ENCODE data around the gene ANKMY1.
"Not testable (repeated sequence)": the region's sequence is repeated elsewhere in the genome, so short reads cannot be mapped to it uniquely, and the experiment has no call there.

Gene ANKMY1

GRCh38 chr2:240498171-240498957 lies 59.4 kb downstream of the ANKMY1 start:
- Histone ChIP-seq H3K36me3 (ENCODE audit: insufficient read depth, low read depth, low read length) (no peaks in the 10 kb centered on the region), H3K4me3 (ENCODE audit: low read length) (no peak overlapping the region), H3K4me1 (ENCODE audit: insufficient read depth, low read length) (no peaks in the 10 kb centered on the region), H3K9ac (ENCODE audit: low read depth, low read length) (no peak overlapping the region), H3K9me3 (ENCODE audit: insufficient read depth, low read depth, low read length) (no peaks in the 10 kb centered on the region), H3K27ac (ENCODE audit: low read length) (no peak overlapping the region), H3K27me3 (ENCODE audit: insufficient read depth, low read length) (no peaks in the 10 kb centered on the region)

DNA sequence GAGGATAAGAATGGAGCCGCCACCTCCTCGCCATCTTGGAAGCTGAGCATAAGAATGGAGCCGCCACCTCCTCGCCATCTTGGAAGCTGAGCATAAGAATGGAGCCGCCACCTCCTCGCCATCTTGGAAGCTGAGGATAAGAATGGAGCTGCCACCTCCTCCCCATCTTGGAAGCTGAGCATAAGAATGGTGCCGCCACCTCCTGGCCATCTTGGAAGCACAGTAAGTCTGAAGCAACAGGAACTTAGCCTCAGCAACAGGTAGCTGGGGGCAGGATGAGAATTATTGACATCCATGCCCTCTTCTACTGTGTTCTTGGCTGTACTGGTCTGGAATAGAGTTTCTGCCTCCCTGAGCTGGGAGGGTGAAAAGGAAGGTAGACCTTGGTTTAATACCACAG lies 60.7 kb downstream of the ANKMY1 start:
- H3K27me3 ChIP-seq (ENCODE audit: insufficient read depth, low read length); H3K4me1 ChIP-seq (ENCODE audit: insufficient read depth, low read length); H3K9me3 ChIP-seq (ENCODE audit: insufficient read depth, low read depth, low read length); H3K27ac ChIP-seq (ENCODE audit: low read length); H3K4me3 ChIP-seq (ENCODE audit: low read length); H3K36me3 ChIP-seq (ENCODE audit: insufficient read depth, low read depth, low read length); H3K9ac ChIP-seq (ENCODE audit: low read depth, low read length): not testable (repeated sequence)

- H3K9ac ChIP-seq (ENCODE audit: low read depth, low read length); H3K27me3 ChIP-seq (ENCODE audit: insufficient read depth, low read length); H3K27ac ChIP-seq (ENCODE audit: low read length); H3K36me3 ChIP-seq (ENCODE audit: insufficient read depth, low read depth, low read length); H3K4me1 ChIP-seq (ENCODE audit: insufficient read depth, low read length); H3K4me3 ChIP-seq (ENCODE audit: low read length): not testable (repeated sequence)
- H3K9me3 ChIP-seq (ENCODE audit: insufficient read depth, low read depth, low read length): peaks cover 18% of the 10 kb centered on the region; the same call in 1 of the 2 replicates
Measured at GRCh38 chr2:240494942-240495341, 62.8 kb downstream of the ANKMY1 start.

- Histone ChIP-seq H3K9me3 (ENCODE audit: insufficient read depth, low read depth, low read length) (peaks cover 23% of the 10 kb centered on the region; the same call in 1 of the 2 replicates), H3K27me3 (ENCODE audit: insufficient read depth, low read length) (no peaks in the 10 kb centered on the region), H3K27ac (ENCODE audit: low read length) (no peak overlapping the region), H3K36me3 (ENCODE audit: insufficient read depth, low read depth, low read length) (no peaks in the 10 kb centered on the region), H3K9ac (ENCODE audit: low read depth, low read length) (no peak overlapping the region), H3K4me3 (ENCODE audit: low read length) (no peak overlapping the region), H3K4me1 (ENCODE audit: insufficient read depth, low read length) (no peaks in the 10 kb centered on the region)
Measured at GRCh38 chr2:240494194-240494793, 63.5 kb downstream of the ANKMY1 start.

DNA sequence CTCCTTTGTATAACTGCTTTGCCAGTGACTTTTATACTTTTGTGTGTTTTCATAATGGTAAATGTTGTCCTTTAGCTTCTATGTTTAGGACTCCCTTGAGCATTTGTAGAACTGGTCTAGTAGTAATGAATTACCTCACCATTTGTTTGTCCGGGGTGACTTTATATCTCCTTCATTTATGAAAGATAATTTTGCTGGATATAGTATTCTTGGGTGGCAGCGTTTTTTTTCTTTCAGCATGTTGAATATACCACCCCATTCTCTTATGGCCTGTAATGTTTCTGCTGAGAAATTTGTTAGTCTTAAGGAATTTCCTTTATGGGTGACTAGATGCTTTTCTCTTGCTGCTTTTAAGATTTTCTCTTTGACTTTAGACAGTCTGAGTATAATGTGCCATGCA lies 66.3 kb downstream of the ANKMY1 start:
- Histone ChIP-seq H3K9me3 (ENCODE audit: insufficient read depth, low read depth, low read length) (peaks cover 42% of the 10 kb centered on the region), H3K27me3 (ENCODE audit: insufficient read depth, low read length) (no peaks in the 10 kb centered on the region)

DNA sequence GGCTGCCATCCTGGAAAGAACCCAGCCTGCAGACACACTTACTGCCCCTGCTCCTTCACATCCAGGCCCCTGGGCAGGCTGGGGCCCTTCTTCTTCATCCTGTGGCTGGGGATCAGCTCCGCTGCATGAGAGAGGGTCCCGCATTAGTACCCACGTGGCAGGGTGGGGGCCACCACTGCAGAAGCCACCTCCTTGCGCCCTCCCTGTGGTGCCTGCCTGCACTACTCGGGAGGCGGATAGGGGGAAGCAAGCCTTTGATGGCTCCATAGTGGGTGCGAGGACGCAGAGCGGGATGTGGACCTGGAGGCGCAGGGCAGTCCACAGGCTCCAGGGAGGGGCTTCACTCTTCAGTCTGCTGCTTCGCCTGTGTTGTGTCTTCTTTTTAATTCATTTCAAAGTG lies 75.6 kb downstream of the ANKMY1 start:
- peaks cover 3% of the 10 kb centered on the region for H3K9me3 ChIP-seq (ENCODE audit: insufficient read depth, low read depth, low read length)
- no peaks in the 10 kb centered on the region for H3K4me1 ChIP-seq (ENCODE audit: insufficient read depth, low read length)
- H3K4me3 ChIP-seq (ENCODE audit: low read length): no peak overlapping the region
- H3K27ac ChIP-seq (ENCODE audit: low read length): no peak overlapping the region
- no peak overlapping the region for H3K9ac ChIP-seq (ENCODE audit: low read depth, low read length)
- H3K27me3 ChIP-seq (ENCODE audit: insufficient read depth, low read length): 0 out of 2 replicates have a peak, but pooled peaks cover 5% of the 10 kb centered on the region
- H3K36me3 ChIP-seq (ENCODE audit: insufficient read depth, low read depth, low read length): no peaks in the 10 kb centered on the region

More for the DNA sequence above, 66.3 kb downstream of the ANKMY1 start:
- no peak overlapping the region for H3K27ac ChIP-seq (ENCODE audit: low read length)
- no peak overlapping the region for H3K9ac ChIP-seq (ENCODE audit: low read depth, low read length)
- H3K4me1 ChIP-seq (ENCODE audit: insufficient read depth, low read length): no peaks in the 10 kb centered on the region
- no peak overlapping the region for H3K4me3 ChIP-seq (ENCODE audit: low read length)
- H3K36me3 ChIP-seq (ENCODE audit: insufficient read depth, low read depth, low read length): no peaks in the 10 kb centered on the region

DNA sequence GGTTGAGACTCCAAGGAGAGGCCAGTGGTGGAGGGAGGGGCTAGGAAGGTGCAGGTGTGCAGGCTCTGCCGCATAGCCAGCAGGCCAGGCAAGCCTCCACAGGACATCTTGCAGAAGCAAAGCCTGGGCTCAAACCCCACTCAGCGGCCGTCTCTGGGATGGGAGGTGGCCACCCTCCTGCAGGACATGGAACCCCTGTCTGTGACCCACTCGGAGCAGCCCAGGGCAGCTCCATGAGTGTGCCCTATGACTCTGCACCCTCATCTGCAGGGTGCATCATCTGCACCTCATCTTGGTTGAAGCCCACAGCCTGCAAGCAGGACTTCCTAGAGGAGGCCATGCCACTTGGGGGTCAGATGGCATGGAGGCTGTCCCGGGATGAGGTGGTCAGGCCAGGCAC lies 76.1 kb downstream of the ANKMY1 start:
- Histone ChIP-seq H3K4me3 (ENCODE audit: low read length) (no peak overlapping the region), H3K4me1 (ENCODE audit: insufficient read depth, low read length) (no peaks in the 10 kb centered on the region), H3K36me3 (ENCODE audit: insufficient read depth, low read depth, low read length) (no peaks in the 10 kb centered on the region), H3K27ac (ENCODE audit: low read length) (no peak overlapping the region), H3K9me3 (ENCODE audit: insufficient read depth, low read depth, low read length) (no peaks in the 10 kb centered on the region), H3K27me3 (ENCODE audit: insufficient read depth, low read length) (0 out of 2 replicates have a peak, but pooled peaks cover 5% of the 10 kb centered on the region), H3K9ac (ENCODE audit: low read depth, low read length) (no peak overlapping the region)

GRCh38 chr2:240480834-240481623 lies 76.8 kb downstream of the ANKMY1 start:
- no peak overlapping the region for H3K9ac ChIP-seq (ENCODE audit: low read depth, low read length)
- no peaks in the 10 kb centered on the region for H3K4me1 ChIP-seq (ENCODE audit: insufficient read depth, low read length)
- no peak overlapping the region for H3K27ac ChIP-seq (ENCODE audit: low read length)
- 0 out of 2 replicates have a peak, but pooled peaks cover 5% of the 10 kb centered on the region for H3K27me3 ChIP-seq (ENCODE audit: insufficient read depth, low read length)
- no peaks in the 10 kb centered on the region for H3K9me3 ChIP-seq (ENCODE audit: insufficient read depth, low read depth, low read length)
- no peaks in the 10 kb centered on the region for H3K36me3 ChIP-seq (ENCODE audit: insufficient read depth, low read depth, low read length)
- no peak overlapping the region for H3K4me3 ChIP-seq (ENCODE audit: low read length)

- 0 out of 2 replicates have a peak, but pooled peaks cover 5% of the 10 kb centered on the region for H3K27me3 ChIP-seq (ENCODE audit: insufficient read depth, low read length)
- H3K4me1 ChIP-seq (ENCODE audit: insufficient read depth, low read length): no peaks in the 10 kb centered on the region
- H3K9ac ChIP-seq (ENCODE audit: low read depth, low read length): no peak overlapping the region
- no peak overlapping the region for H3K4me3 ChIP-seq (ENCODE audit: low read length)
- H3K27ac ChIP-seq (ENCODE audit: low read length): no peak overlapping the region
- peaks cover 3% of the 10 kb centered on the region; the same call in 1 of the 2 replicates for H3K9me3 ChIP-seq (ENCODE audit: insufficient read depth, low read depth, low read length)
- H3K36me3 ChIP-seq (ENCODE audit: insufficient read depth, low read depth, low read length): no peaks in the 10 kb centered on the region
Measured at GRCh38 chr2:240479111-240479501, 78.7 kb downstream of the ANKMY1 start.

DNA sequence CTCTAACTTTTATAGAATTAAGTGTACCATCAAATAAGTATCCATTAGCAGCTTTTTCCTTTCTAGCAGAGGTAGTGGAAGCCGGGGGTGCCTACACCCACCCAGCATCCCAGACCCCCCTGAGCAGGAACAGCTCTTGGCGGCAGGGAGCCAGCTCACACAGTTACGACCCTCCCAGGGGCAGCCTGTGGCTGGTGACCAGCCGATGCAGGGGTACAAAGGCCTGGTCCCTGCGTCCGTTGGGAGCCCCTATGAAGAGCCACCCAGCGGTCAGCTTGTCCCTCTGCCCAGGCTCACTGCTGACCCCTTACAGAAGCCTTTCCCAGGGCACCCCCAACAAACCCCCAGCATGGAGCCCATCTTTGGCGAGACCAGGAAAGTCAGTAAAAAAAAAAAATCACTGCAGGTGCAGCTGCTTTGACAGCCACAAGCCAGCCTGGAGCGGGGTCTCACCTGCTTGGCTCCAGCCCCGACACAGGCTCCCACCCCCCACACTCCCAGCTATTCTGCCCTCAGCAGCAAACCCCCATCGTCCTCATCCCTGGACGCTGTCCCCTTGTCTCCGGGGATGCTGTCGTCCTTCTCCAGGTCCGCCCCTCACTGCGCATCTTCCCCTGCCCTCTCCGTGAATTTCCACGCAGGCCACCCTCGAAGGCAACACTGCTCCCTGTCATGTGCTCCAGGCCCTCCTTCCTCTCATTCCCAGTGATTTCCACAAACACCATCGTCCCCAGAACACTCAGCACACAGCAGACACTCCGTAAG lies 79.3 kb downstream of the ANKMY1 start:
- Histone ChIP-seq H3K4me1 (ENCODE audit: insufficient read depth, low read length) (no peaks in the 10 kb centered on the region), H3K9me3 (ENCODE audit: insufficient read depth, low read depth, low read length) (peaks cover 3% of the 10 kb centered on the region; the same call in 1 of the 2 replicates), H3K27ac (ENCODE audit: low read length) (no peak overlapping the region), H3K36me3 (ENCODE audit: insufficient read depth, low read depth, low read length) (no peaks in the 10 kb centered on the region), H3K9ac (ENCODE audit: low read depth, low read length) (no peak overlapping the region), H3K4me3 (ENCODE audit: low read length) (no peak overlapping the region), H3K27me3 (ENCODE audit: insufficient read depth, low read length) (0 out of 2 replicates have a peak, but pooled peaks cover 5% of the 10 kb centered on the region)

GRCh38 chr2:240477916-240478315 lies 79.9 kb downstream of the ANKMY1 start:
- Histone ChIP-seq H3K4me1 (ENCODE audit: insufficient read depth, low read length) (no peaks in the 10 kb centered on the region), H3K9me3 (ENCODE audit: insufficient read depth, low read depth, low read length) (peaks cover 3% of the 10 kb centered on the region; the same call in 1 of the 2 replicates), H3K27me3 (ENCODE audit: insufficient read depth, low read length) (0 out of 2 replicates have a peak, but pooled peaks cover 5% of the 10 kb centered on the region), H3K36me3 (ENCODE audit: insufficient read depth, low read depth, low read length) (no peaks in the 10 kb centered on the region), H3K27ac (ENCODE audit: low read length) (no peak overlapping the region), H3K4me3 (ENCODE audit: low read length) (no peak overlapping the region), H3K9ac (ENCODE audit: low read depth, low read length) (no peak overlapping the region)
